Suprapubic skin (tissue), 4 donors: ENCODE data around the gene ZBTB40.

Experiments used
- EP300 ChIP-seq: sonication (generic); formaldehyde crosslinking; IDR thresholded peaks from one replicate; pipeline ENCODE4 v1.6.1; 2017; ENCODE audit warnings: antibody characterized with exemption
- POLR2A ChIP-seq, 2 donors: fragments of 450-650 bp; IDR thresholded peaks; one replicate each; pipeline ENCODE4 v1.6.1; 2017; ENCODE audit warnings: antibody characterized with exemption in 2 of 2, mild to moderate bottlenecking in 2 of 2, moderate library complexity in 2 of 2
- POLR2AphosphoS5 ChIP-seq, 3 donors: sonication (generic); formaldehyde crosslinking; IDR thresholded peaks; one replicate each; pipeline ENCODE4 v1.6.1; 2017; ENCODE audit warnings: antibody characterized with exemption in 3 of 3
- TF ChIP-seq, protein P1 (sequence below), 2 donors: fragments of 200-600 bp in 1 of 2; fragments of 450-650 bp in 1 of 2; sonication (generic) in 1 of 2; IDR thresholded peaks; one replicate each; pipeline ENCODE4 v1.5.1; 2016 to 2019; ENCODE audit warnings: antibody characterized with exemption in 2 of 2, mild to moderate bottlenecking in 1 of 2, moderate library complexity in 1 of 2

DNA sequence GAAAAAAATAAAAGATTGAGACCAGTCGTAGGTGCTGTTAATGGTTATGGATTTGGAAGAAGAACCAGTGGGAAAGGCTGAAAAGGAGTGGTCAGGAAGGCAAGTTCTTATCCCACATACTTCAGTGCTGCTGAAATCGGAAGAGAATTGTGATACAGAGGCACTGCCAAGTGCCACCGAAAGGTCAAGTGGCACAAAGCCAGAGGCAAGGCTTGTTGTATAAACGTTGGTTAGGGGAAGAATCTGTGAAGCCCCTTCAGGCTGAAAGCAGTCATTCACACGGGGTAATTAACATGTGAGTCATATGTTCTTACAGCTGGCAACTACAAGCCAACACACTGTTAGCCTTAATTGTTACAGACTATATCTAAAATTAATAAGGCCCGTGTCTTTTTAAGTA lies 48.8 kb downstream of the ZBTB40 start:
- TF ChIP-seq, protein P1, sequence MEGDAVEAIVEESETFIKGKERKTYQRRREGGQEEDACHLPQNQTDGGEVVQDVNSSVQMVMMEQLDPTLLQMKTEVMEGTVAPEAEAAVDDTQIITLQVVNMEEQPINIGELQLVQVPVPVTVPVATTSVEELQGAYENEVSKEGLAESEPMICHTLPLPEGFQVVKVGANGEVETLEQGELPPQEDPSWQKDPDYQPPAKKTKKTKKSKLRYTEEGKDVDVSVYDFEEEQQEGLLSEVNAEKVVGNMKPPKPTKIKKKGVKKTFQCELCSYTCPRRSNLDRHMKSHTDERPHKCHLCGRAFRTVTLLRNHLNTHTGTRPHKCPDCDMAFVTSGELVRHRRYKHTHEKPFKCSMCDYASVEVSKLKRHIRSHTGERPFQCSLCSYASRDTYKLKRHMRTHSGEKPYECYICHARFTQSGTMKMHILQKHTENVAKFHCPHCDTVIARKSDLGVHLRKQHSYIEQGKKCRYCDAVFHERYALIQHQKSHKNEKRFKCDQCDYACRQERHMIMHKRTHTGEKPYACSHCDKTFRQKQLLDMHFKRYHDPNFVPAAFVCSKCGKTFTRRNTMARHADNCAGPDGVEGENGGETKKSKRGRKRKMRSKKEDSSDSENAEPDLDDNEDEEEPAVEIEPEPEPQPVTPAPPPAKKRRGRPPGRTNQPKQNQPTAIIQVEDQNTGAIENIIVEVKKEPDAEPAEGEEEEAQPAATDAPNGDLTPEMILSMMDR (IDR thresholded peaks at IDR 0.05) = no peak
- no peak for TF ChIP-seq EP300
- no peak for TF ChIP-seq POLR2AphosphoS5 (IDR thresholded peaks at IDR 0.05)
- no peak for TF ChIP-seq POLR2A (IDR thresholded peaks at IDR 0.05)
